Colonic mucosa (tissue), 4 donors: ENCODE measurements around the gene TMCC1. TPM values are rescaled to one million over a fixed set of nuclear protein-coding genes. Genes with fewer than 3 reads are reported as not detected.

ENCODE experiments used
- DNase-seq: peaks from one replicate; pipeline ENCODE4 v3.0.0-alpha.2; 2020
- H3K27ac ChIP-seq: fragments of 200-600 bp; one replicate; pipeline ENCODE4 v1.8.0; 2021
- H3K27me3 ChIP-seq: fragments of 200-600 bp; one replicate; pipeline ENCODE4 v1.8.0; 2021
- H3K36me3 ChIP-seq: fragments of 200-600 bp; one replicate; pipeline ENCODE4 v1.8.0; 2021
- H3K4me1 ChIP-seq: fragments of 200-600 bp; one replicate; pipeline ENCODE4 v1.8.0; 2021; ENCODE audit warnings: mild to moderate bottlenecking
- H3K4me3 ChIP-seq: fragments of 200-600 bp; one replicate; pipeline ENCODE4 v1.8.0; 2021
- H3K9ac ChIP-seq, 2 donors: one replicate each; pipeline ENCODE4 v1.7.0; 2013; ENCODE audit warnings: control low read depth in 2 of 2, low read depth in 2 of 2, low read length in 2 of 2
- H3K9me3 ChIP-seq: fragments of 200-600 bp; one replicate; pipeline ENCODE4 v1.8.0; 2021
- CTCF ChIP-seq: fragments of 200-600 bp; IDR thresholded peaks from one replicate; pipeline ENCODE4 v1.8.0; 2022; ENCODE audit warnings: antibody characterized with exemption, mild to moderate bottlenecking
- intact Hi-C: fragments of 100-400 bp; cut with DNase I; formaldehyde crosslinking; loops from one replicate; pipeline ENCODE4 v1.14.1; 2022
- total RNA-seq, 2 donors: library from RNA; stranded (reverse); fragmentation: NEBNext Ultra II Directional in 1 of 2; extraction: Animal tissue kit (Norgen Biotek cat#: 25700) in 1 of 2; gene quantifications; one replicate each; pipeline ENCODE4 v1.2.1, GENCODE V29; 2021
- donor health status: healthy.
- donor health status: DM: no; HTN: no; CAD: no.
- donor health status: DM: no; HTN: no; CAD: no.

Gene TMCC1
- total RNA-seq, 2 donors from 2014 or later = 23.2 to 32.8 TPM

GRCh38 chr3:129598000-129598381, 295.5 kb downstream of the TMCC1 start:
- Histone ChIP-seq H3K9ac (peak overlapping the region; percentile 13 to 50), H3K27ac (peak overlapping the region; percentile 69), H3K36me3 (no peaks in the 10 kb centered on the region), H3K4me3 (no peak overlapping the region), H3K27me3 (no peaks in the 10 kb centered on the region), H3K4me1 (no peaks in the 10 kb centered on the region), H3K9me3 (no peaks in the 10 kb centered on the region)
- intact Hi-C loops = no loop called here
- DNase-seq = no peak
- no peak for TF ChIP-seq CTCF

Other genes with a start within 250 kb of the TMCC1 start
- not detected for gene TRH, start 81.0 kb upstream of the TMCC1 start, total RNA-seq
- 1 to 10 TPM in 1 of 2 donors, not detected in 1; 1.6 TPM for gene ALG1L2, start 188.1 kb upstream of the TMCC1 start, total RNA-seq